ENCODE measurements around the gene KRTAP12-2.

KRTAP12-2 gene

GRCh38 chr21:44709426-44710293 lies 42.9 kb upstream of the KRTAP12-2 start:
- peaks cover 9% of the 10 kb centered on the region for H3K4me1 ChIP-seq (ENCODE audit: insufficient read depth, poor library complexity, severe bottlenecking)
- no peaks in the 10 kb centered on the region for H3K36me3 ChIP-seq (ENCODE audit: low read depth)
- H3K4me3 ChIP-seq (ENCODE audit: severe bottlenecking), result no peak overlapping the region
- H3K27ac ChIP-seq (ENCODE audit: poor library complexity, severe bottlenecking), result no peak overlapping the region
- ATAC-seq (ENCODE audit: low read depth) (peak; percentile 43; the same call in 2 of the 3 replicates), DNase-seq (ENCODE audit: low spot score) (peak; percentile 70)
- peaks cover 80% of the 10 kb centered on the region for H3K27me3 ChIP-seq (ENCODE audit: insufficient read depth, poor library complexity, severe bottlenecking)
- peaks cover 5% of the 10 kb centered on the region for H3K9me3 ChIP-seq (ENCODE audit: severe bottlenecking)
- TF ChIP-seq CTCF (IDR thresholded peaks at IDR 0.05; ENCODE audit: poor library complexity, severe bottlenecking), result no peak

- no peaks in the 10 kb centered on the region for H3K36me3 ChIP-seq (ENCODE audit: low read depth)
- DNase-seq (ENCODE audit: low spot score) (peak; percentile 54), ATAC-seq (ENCODE audit: low read depth) (no peak)
- H3K27ac ChIP-seq (ENCODE audit: poor library complexity, severe bottlenecking), result no peak overlapping the region
- peaks cover 76% of the 10 kb centered on the region for H3K27me3 ChIP-seq (ENCODE audit: insufficient read depth, poor library complexity, severe bottlenecking)
- TF ChIP-seq CTCF (IDR thresholded peaks at IDR 0.05; ENCODE audit: poor library complexity, severe bottlenecking), result no peak
- H3K4me3 ChIP-seq (ENCODE audit: severe bottlenecking), result no peak overlapping the region
- peaks cover 9% of the 10 kb centered on the region for H3K4me1 ChIP-seq (ENCODE audit: insufficient read depth, poor library complexity, severe bottlenecking)
- H3K9me3 ChIP-seq (ENCODE audit: severe bottlenecking), result peaks cover 5% of the 10 kb centered on the region
These were observed 42.2 kb upstream of the KRTAP12-2 start for GRCh38 chr21:44708866-44709425.

GRCh38 chr21:44708213-44708865 lies 41.6 kb upstream of the KRTAP12-2 start:
- H3K36me3 ChIP-seq (ENCODE audit: low read depth), result no peaks in the 10 kb centered on the region
- TF ChIP-seq CTCF (IDR thresholded peaks at IDR 0.05; ENCODE audit: poor library complexity, severe bottlenecking), result no peak
- H3K4me3 ChIP-seq (ENCODE audit: severe bottlenecking), result no peak overlapping the region
- H3K27me3 ChIP-seq (ENCODE audit: insufficient read depth, poor library complexity, severe bottlenecking), result peaks cover 70% of the 10 kb centered on the region
- no peak for ATAC-seq (ENCODE audit: low read depth)
- H3K4me1 ChIP-seq (ENCODE audit: insufficient read depth, poor library complexity, severe bottlenecking), result peaks cover 9% of the 10 kb centered on the region
- peaks cover 5% of the 10 kb centered on the region for H3K9me3 ChIP-seq (ENCODE audit: severe bottlenecking)
- no peak overlapping the region for H3K27ac ChIP-seq (ENCODE audit: poor library complexity, severe bottlenecking)
- peak; percentile 40 for DNase-seq (ENCODE audit: low spot score)

GRCh38 chr21:44706706-44707581 lies 40.2 kb upstream of the KRTAP12-2 start:
- peaks cover 9% of the 10 kb centered on the region for H3K4me1 ChIP-seq (ENCODE audit: insufficient read depth, poor library complexity, severe bottlenecking)
- peaks cover 57% of the 10 kb centered on the region for H3K27me3 ChIP-seq (ENCODE audit: insufficient read depth, poor library complexity, severe bottlenecking)
- peak; percentile 44 for DNase-seq (ENCODE audit: low spot score)
- H3K4me3 ChIP-seq (ENCODE audit: severe bottlenecking), result no peak overlapping the region
- H3K9me3 ChIP-seq (ENCODE audit: severe bottlenecking), result peaks cover 5% of the 10 kb centered on the region
- no peaks in the 10 kb centered on the region for H3K36me3 ChIP-seq (ENCODE audit: low read depth)
- no peak for TF ChIP-seq CTCF (IDR thresholded peaks at IDR 0.05; ENCODE audit: poor library complexity, severe bottlenecking)
- no peak overlapping the region for H3K27ac ChIP-seq (ENCODE audit: poor library complexity, severe bottlenecking)
- ATAC-seq (ENCODE audit: low read depth), result no peak

Measured in RWPE2 (cell line).